Neural progenitor cell (in vitro differentiated cells): ENCODE data around the gene DCAF8. TPM values are rescaled to one million over a fixed set of nuclear protein-coding genes. Genes with fewer than 3 reads are reported as not detected.

Experiments used
- DNase-seq: peaks from one replicate; pipeline ENCODE4 v3.0.0-alpha.2; 2016; ENCODE audit warnings: low spot score
- H2AFZ ChIP-seq: fragments of 200-600 bp; sonication (generic); replicated peaks from 2 replicates; pipeline ENCODE4 v1.6.1; 2016; ENCODE audit warnings: antibody characterized with exemption
- H3F3A ChIP-seq: fragments of 200-600 bp; sonication (generic); 2 replicates; pipeline ENCODE4 v1.6.1; 2016; ENCODE audit warnings: antibody characterized with exemption, low read depth
- H3K27ac ChIP-seq: fragments of 200-600 bp; sonication (generic); 2 replicates; pipeline ENCODE4 v1.5.1; 2016; ENCODE audit warnings: mild to moderate bottlenecking
- H3K27me3 ChIP-seq: fragments of 200-600 bp; sonication (generic); 2 replicates; pipeline ENCODE4 v1.6.1; 2016; ENCODE audit warnings: mild to moderate bottlenecking, moderate library complexity
- H3K36me3 ChIP-seq: fragments of 200-600 bp; sonication (generic); 2 replicates; pipeline ENCODE4 v1.5.1; 2016
- H3K4me1 ChIP-seq: fragments of 200-600 bp; sonication (generic); 2 replicates; pipeline ENCODE4 v1.6.1; 2016; ENCODE audit warnings: mixed run types
- H3K4me2 ChIP-seq: fragments of 200-600 bp; sonication (generic); 2 replicates; pipeline ENCODE4 v1.6.1; 2016
- H3K4me3 ChIP-seq: fragments of 200-600 bp; sonication (generic); 2 replicates; pipeline ENCODE4 v1.5.1; 2016
- H3K79me2 ChIP-seq: fragments of 200-600 bp; sonication (generic); 2 replicates; pipeline ENCODE4 v1.6.1; 2016; ENCODE audit warnings: low read depth
- H3K9ac ChIP-seq: fragments of 200-600 bp; sonication (generic); 2 replicates; pipeline ENCODE4 v1.6.1; 2016
- H3K9me3 ChIP-seq: fragments of 200-600 bp; sonication (generic); 2 replicates; pipeline ENCODE4 v1.5.1; 2016; ENCODE audit warnings: low read depth
- H4K20me1 ChIP-seq: fragments of 200-600 bp; sonication (generic); 2 replicates; pipeline ENCODE4 v1.6.1; 2016; ENCODE audit warnings: low read depth
- H3K27ac Mint-ChIP-seq: 3 replicates; pipeline ENCODE4 v1.8.0; 2021; ENCODE audit warnings: mixed read lengths
- H3K27me3 Mint-ChIP-seq: 2 replicates; pipeline ENCODE4 v1.8.0; 2022; ENCODE audit warnings: low read depth, mild to moderate bottlenecking, inconsistent platforms, moderate library complexity, mixed read lengths; ENCODE audit not compliant: insufficient read depth
- H3K36me3 Mint-ChIP-seq: 3 replicates; pipeline ENCODE4 v1.8.0; 2021; ENCODE audit warnings: mixed read lengths
- H3K4me1 Mint-ChIP-seq: 3 replicates; pipeline ENCODE4 v1.8.0; 2021; ENCODE audit warnings: mixed read lengths
- H3K4me3 Mint-ChIP-seq: 3 replicates; pipeline ENCODE4 v1.8.0; 2021; ENCODE audit warnings: mild to moderate bottlenecking, moderate library complexity, mixed read lengths
- H3K9me3 Mint-ChIP-seq: 3 replicates; pipeline ENCODE4 v1.8.0; 2020; ENCODE audit warnings: mixed read lengths
- EZH2 ChIP-seq: fragments of 200-600 bp; sonication (generic); IDR thresholded peaks from 2 replicates; pipeline ENCODE4 v1.6.1; 2017; ENCODE audit warnings: antibody characterized with exemption, mild to moderate bottlenecking, moderate library complexity
- EZH2phosphoT487 ChIP-seq: fragments of 200-600 bp; sonication (generic); IDR thresholded peaks from 2 replicates; pipeline ENCODE4 v1.6.1; 2017; ENCODE audit warnings: antibody characterized with exemption
- total RNA-seq: library from RNA; depleted of rRNA; stranded (reverse); fragments of >200 nt; gene quantifications from 2 replicates; pipeline ENCODE4 v1.2.3, GENCODE V29; 2015; ENCODE audit warnings: low replicate concordance
- TF ChIP-seq, protein P1 (sequence below): fragments of 200-600 bp; sonication (generic); IDR thresholded peaks from 2 replicates; pipeline ENCODE4 v1.5.1; 2017; ENCODE audit warnings: antibody characterized with exemption, mild to moderate bottlenecking

DCAF8 gene
- total RNA-seq, 1 donor from 2014 or later, result 105 TPM

DNA sequence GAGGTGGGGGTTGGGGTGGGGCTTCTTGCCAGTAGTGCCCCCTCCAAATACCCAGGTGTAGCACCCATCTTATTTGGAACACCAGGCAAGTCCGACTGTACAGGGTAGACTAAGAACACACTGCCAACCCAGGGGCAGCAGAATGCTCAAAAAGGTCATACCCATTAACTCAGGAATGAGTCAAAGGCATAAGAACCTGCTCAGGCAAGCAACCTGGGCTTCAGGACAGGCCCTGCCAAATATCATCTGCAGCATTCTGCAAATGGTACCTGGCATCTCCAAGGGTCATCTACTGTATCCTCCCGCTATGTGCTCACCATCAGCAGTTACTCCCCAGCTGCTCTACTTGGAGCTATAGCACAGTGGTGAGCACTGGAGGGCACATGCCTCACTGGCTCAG is 37.7 kb downstream of the DCAF8 start:
- TF ChIP-seq EZH2 (no peak), EZH2phosphoT487 (no peak)
- TF ChIP-seq, protein P1, sequence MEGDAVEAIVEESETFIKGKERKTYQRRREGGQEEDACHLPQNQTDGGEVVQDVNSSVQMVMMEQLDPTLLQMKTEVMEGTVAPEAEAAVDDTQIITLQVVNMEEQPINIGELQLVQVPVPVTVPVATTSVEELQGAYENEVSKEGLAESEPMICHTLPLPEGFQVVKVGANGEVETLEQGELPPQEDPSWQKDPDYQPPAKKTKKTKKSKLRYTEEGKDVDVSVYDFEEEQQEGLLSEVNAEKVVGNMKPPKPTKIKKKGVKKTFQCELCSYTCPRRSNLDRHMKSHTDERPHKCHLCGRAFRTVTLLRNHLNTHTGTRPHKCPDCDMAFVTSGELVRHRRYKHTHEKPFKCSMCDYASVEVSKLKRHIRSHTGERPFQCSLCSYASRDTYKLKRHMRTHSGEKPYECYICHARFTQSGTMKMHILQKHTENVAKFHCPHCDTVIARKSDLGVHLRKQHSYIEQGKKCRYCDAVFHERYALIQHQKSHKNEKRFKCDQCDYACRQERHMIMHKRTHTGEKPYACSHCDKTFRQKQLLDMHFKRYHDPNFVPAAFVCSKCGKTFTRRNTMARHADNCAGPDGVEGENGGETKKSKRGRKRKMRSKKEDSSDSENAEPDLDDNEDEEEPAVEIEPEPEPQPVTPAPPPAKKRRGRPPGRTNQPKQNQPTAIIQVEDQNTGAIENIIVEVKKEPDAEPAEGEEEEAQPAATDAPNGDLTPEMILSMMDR, result no peak
- Histone ChIP-seq H3K79me2 (no peaks in the 10 kb centered on the region), H3K4me3 (no peak overlapping the region), H3F3A (peaks cover 21% of the 10 kb centered on the region), H3K27ac (no peak overlapping the region), H2AFZ (no peak overlapping the region), H3K9me3 (no peaks in the 10 kb centered on the region), H3K27me3 (no peaks in the 10 kb centered on the region), H3K4me2 (no peak overlapping the region), H3K36me3 (peaks cover 7% of the 10 kb centered on the region), H3K9ac (no peak overlapping the region), H4K20me1 (peaks cover 14% of the 10 kb centered on the region), H3K4me1 (peaks cover 10% of the 10 kb centered on the region)
- H3K27ac Mint-ChIP-seq, result no peak overlapping the region
- DNase-seq, result no peak
- peaks cover 45% of the 10 kb centered on the region for H3K36me3 Mint-ChIP-seq
- H3K27me3 Mint-ChIP-seq, result no peaks in the 10 kb centered on the region
- no peaks in the 10 kb centered on the region for H3K9me3 Mint-ChIP-seq
- H3K4me3 Mint-ChIP-seq, result no peak overlapping the region
- H3K4me1 Mint-ChIP-seq, result peaks cover 11% of the 10 kb centered on the region

DNA sequence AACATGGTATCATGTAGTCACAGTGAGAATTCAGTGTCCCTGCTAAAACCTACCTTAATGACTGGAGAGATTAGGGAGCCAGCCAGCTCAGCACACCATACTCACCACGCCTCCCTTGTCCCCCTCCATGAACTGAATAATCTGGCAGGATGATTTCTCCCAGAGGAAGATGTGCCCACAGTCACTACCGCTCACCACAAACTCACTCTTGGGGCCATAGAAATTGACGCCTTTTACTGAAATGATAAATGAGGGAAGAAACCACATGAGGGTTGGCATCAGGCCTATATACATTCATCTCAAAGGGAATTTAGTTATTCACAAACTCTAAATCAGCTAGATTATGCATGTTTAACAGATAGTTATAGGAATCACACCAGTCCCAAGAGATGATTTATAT is 39.8 kb downstream of the DCAF8 start:
- Histone ChIP-seq H2AFZ (no peak overlapping the region), H3K4me2 (no peak overlapping the region), H3K36me3 (no peaks in the 10 kb centered on the region), H3K27ac (no peak overlapping the region), H4K20me1 (peaks cover 19% of the 10 kb centered on the region), H3K9ac (no peak overlapping the region), H3K79me2 (no peaks in the 10 kb centered on the region), H3K4me3 (no peak overlapping the region), H3K9me3 (no peaks in the 10 kb centered on the region), H3F3A (peaks cover 21% of the 10 kb centered on the region), H3K4me1 (peaks cover 10% of the 10 kb centered on the region), H3K27me3 (no peaks in the 10 kb centered on the region)
- peaks cover 40% of the 10 kb centered on the region for H3K36me3 Mint-ChIP-seq
- no peak overlapping the region for H3K4me3 Mint-ChIP-seq
- no peak overlapping the region for H3K27ac Mint-ChIP-seq
- H3K27me3 Mint-ChIP-seq, result peaks cover 3% of the 10 kb centered on the region
- H3K9me3 Mint-ChIP-seq, result no peaks in the 10 kb centered on the region
- H3K4me1 Mint-ChIP-seq, result peaks cover 11% of the 10 kb centered on the region
- no peak for DNase-seq
- TF ChIP-seq EZH2, result no peak
- TF ChIP-seq, protein P1, result no peak
- no peak for TF ChIP-seq EZH2phosphoT487

GRCh38 chr1:160221089-160221488 is 41.3 kb downstream of the DCAF8 start:
- Histone ChIP-seq H3K27me3 (no peaks in the 10 kb centered on the region), H3K36me3 (no peaks in the 10 kb centered on the region), H2AFZ (no peak overlapping the region), H3F3A (peaks cover 21% of the 10 kb centered on the region), H3K9me3 (no peaks in the 10 kb centered on the region), H3K27ac (no peak overlapping the region), H4K20me1 (peaks cover 19% of the 10 kb centered on the region), H3K79me2 (no peaks in the 10 kb centered on the region), H3K4me1 (peaks cover 18% of the 10 kb centered on the region), H3K4me2 (no peak overlapping the region), H3K4me3 (no peak overlapping the region), H3K9ac (no peak overlapping the region)
- Mint-ChIP-seq H3K27me3 (peaks cover 3% of the 10 kb centered on the region), H3K36me3 (peaks cover 46% of the 10 kb centered on the region), H3K4me3 (no peak overlapping the region), H3K27ac (no peak overlapping the region), H3K9me3 (no peaks in the 10 kb centered on the region), H3K4me1 (peaks cover 11% of the 10 kb centered on the region)
- no peak for DNase-seq
- TF ChIP-seq EZH2, result no peak

DNA sequence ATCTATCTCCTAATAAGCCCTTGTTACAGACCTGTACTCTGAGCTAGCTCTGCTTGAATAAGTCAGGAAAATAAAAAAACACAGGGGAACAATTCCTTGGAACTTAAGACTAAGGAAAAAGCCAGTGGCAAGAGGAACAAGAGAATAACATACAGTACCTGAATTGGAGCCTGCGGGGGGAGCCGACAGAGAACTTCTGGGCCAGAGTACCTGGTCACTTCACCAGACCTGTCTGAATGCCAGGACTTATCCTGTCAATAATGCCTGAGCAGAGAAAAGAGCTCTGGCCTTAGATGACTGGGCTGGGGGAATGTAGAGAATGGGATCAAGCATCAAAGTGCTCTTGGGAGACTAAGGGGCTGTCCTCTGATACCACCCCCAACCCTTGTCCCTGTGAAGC is 42.0 kb downstream of the DCAF8 start:
- DNase-seq, result peak; percentile 55
- H3K36me3 ChIP-seq, result no peaks in the 10 kb centered on the region
- no peak overlapping the region for H3K4me2 ChIP-seq
- H3K27me3 ChIP-seq, result no peaks in the 10 kb centered on the region
- no peak overlapping the region for H3K27ac Mint-ChIP-seq
- no peaks in the 10 kb centered on the region for H3K79me2 ChIP-seq
- H3K4me1 ChIP-seq, result peaks cover 18% of the 10 kb centered on the region
- H3K9ac ChIP-seq, result no peak overlapping the region
- peaks cover 19% of the 10 kb centered on the region for H4K20me1 ChIP-seq
- H3K4me1 Mint-ChIP-seq, result peaks cover 11% of the 10 kb centered on the region
- peaks cover 21% of the 10 kb centered on the region for H3F3A ChIP-seq
- H2AFZ ChIP-seq, result no peak overlapping the region
- no peak overlapping the region for H3K4me3 ChIP-seq
- peaks cover 54% of the 10 kb centered on the region for H3K36me3 Mint-ChIP-seq
- peaks cover 3% of the 10 kb centered on the region for H3K27me3 Mint-ChIP-seq
- H3K4me3 Mint-ChIP-seq, result no peak overlapping the region
- no peaks in the 10 kb centered on the region for H3K9me3 ChIP-seq
- no peaks in the 10 kb centered on the region for H3K9me3 Mint-ChIP-seq
- H3K27ac ChIP-seq, result no peak overlapping the region
- TF ChIP-seq, protein P1, result no peak
- no peak for TF ChIP-seq EZH2
- no peak for TF ChIP-seq EZH2phosphoT487
